ENCODE measurements around the gene ANAPC15.

- TF ChIP-seq ZNF280D (tag by site-specific recombination; IDR thresholded peaks at IDR 0.05), result no peak
- TF ChIP-seq ZNF112 (tag by site-specific recombination; IDR thresholded peaks at IDR 0.05), result no peak
- TF ChIP-seq ZNF350 (tag by site-specific recombination; IDR thresholded peaks at IDR 0.05), result no peak
- no peak for TF ChIP-seq ZNF692 (tag by site-specific recombination; IDR thresholded peaks at IDR 0.05)
- TF ChIP-seq KLF9 (tag by site-specific recombination; IDR thresholded peaks at IDR 0.05; ENCODE audit: low read depth), result no peak
- no peak for TF ChIP-seq ZNF707 (tag by site-specific recombination; IDR thresholded peaks at IDR 0.05)
These were observed 28.6 kb upstream of the ANAPC15 start for GRCh38 chr11:72141066-72141465.
